Measurements from ENCODE around the gene KSR1. TPM values are rescaled to one million over a fixed set of nuclear protein-coding genes. Genes with fewer than 3 reads are reported as not detected.
A peak's percentile ranks its signal among the peaks of the same experiment; 100 is the strongest.

The KSR1 gene
- total RNA-seq, 6 experiments from 2014 or later = 5.9 to 12.9 (median 8.7) TPM

GRCh38 chr17:27415120-27415795 is 41.0 kb upstream of the KSR1 start:
- no peak overlapping the region for H3K4me3 ChIP-seq
- no peaks in the 10 kb centered on the region for H3K9me3 ChIP-seq
- no peaks in the 10 kb centered on the region for H3K36me3 ChIP-seq
- WGBS (ENCODE audit: insufficient coverage, low coverage, low lambda C conversion rate, missing lambda C conversion rate) = 71% methylated on average over 6 of the region's 6 CpGs
- no peak for TF ChIP-seq CTCF (IDR thresholded peaks at IDR 0.05)
- TF ChIP-seq POLR2A (IDR thresholded peaks at IDR 0.05) = no peak
- no peak overlapping the region for H3K27ac ChIP-seq
- intact Hi-C loops (cut with DNase I) = no loop called here
- no peaks in the 10 kb centered on the region for H3K4me1 ChIP-seq
- no peak for ATAC-seq
- no peaks in the 10 kb centered on the region for H3K27me3 ChIP-seq
- DNase-seq = no peak

GRCh38 chr17:27417596-27418365 is 38.5 kb upstream of the KSR1 start:
- WGBS (ENCODE audit: insufficient coverage, low coverage, low lambda C conversion rate, missing lambda C conversion rate) = 50% methylated on average over 1 of the region's 13 CpGs
- intact Hi-C loops (cut with DNase I) = no loop called here

GRCh38 chr17:27418366-27418615 is 38.0 kb upstream of the KSR1 start:
- H3K27me3 ChIP-seq = no peaks in the 10 kb centered on the region
- H3K4me1 ChIP-seq = no peaks in the 10 kb centered on the region
- no peak for ATAC-seq
- no peaks in the 10 kb centered on the region for H3K9me3 ChIP-seq
- H3K27ac ChIP-seq = no peak overlapping the region
- WGBS (ENCODE audit: insufficient coverage, low coverage, low lambda C conversion rate, missing lambda C conversion rate) = no CpG with 5 or more reads among the region's 3 CpGs
- DNase-seq = no peak
- intact Hi-C loops (cut with DNase I) = no loop called here
- TF ChIP-seq POLR2A (IDR thresholded peaks at IDR 0.05) = no peak
- TF ChIP-seq CTCF (IDR thresholded peaks at IDR 0.05) = no peak
- no peak overlapping the region for H3K4me3 ChIP-seq
- no peaks in the 10 kb centered on the region for H3K36me3 ChIP-seq

More at GRCh38 chr17:27417596-27418365, 38.5 kb upstream of the KSR1 start:
- H3K27me3 ChIP-seq = no peaks in the 10 kb centered on the region
- peak in 1 of 3 donors; percentile 34 for DNase-seq
- TF ChIP-seq POLR2A (IDR thresholded peaks at IDR 0.05) (no peak), CTCF (IDR thresholded peaks at IDR 0.05) (no peak)
- H3K9me3 ChIP-seq = no peaks in the 10 kb centered on the region
- ATAC-seq = no peak
- H3K4me3 ChIP-seq = no peak overlapping the region
- H3K4me1 ChIP-seq = no peaks in the 10 kb centered on the region
- no peak overlapping the region for H3K27ac ChIP-seq
- H3K36me3 ChIP-seq = no peaks in the 10 kb centered on the region

GRCh38 chr17:27419156-27419555 is 37.1 kb upstream of the KSR1 start:
- TF ChIP-seq POLR2A (IDR thresholded peaks at IDR 0.05) (no peak), CTCF (IDR thresholded peaks at IDR 0.05) (no peak)
- ATAC-seq (no peak), DNase-seq (no peak)
- 90% methylated on average over 2 of the region's 4 CpGs for WGBS (ENCODE audit: insufficient coverage, low coverage, low lambda C conversion rate, missing lambda C conversion rate)
- intact Hi-C loops (cut with DNase I) = no loop called here
- Histone ChIP-seq H3K9me3 (no peaks in the 10 kb centered on the region), H3K4me1 (no peaks in the 10 kb centered on the region), H3K36me3 (no peaks in the 10 kb centered on the region), H3K27ac (no peak overlapping the region), H3K4me3 (no peak overlapping the region), H3K27me3 (no peaks in the 10 kb centered on the region)
